Calu3 (cell line): ENCODE measurements around the gene IRX5. TPM values are rescaled to one million over a fixed set of nuclear protein-coding genes. Genes with fewer than 3 reads are reported as not detected.

Experiments
- BruUV-seq: library from RNA; stranded (reverse); fragments of 400-500 nt; replicated peaks from 2 replicates; lab custom pipeline; 2021; lab: Mats Ljungman, UMichigan
- CTCF ChIA-PET: fragments of 300-600 bp; sonication (Branson Sonifier 250); formaldehyde crosslinking; loops from one replicate; lab custom pipeline; 2022; ENCODE audit warnings: antibody characterized with exemption; lab: Charles Lee
- DNase-seq: peaks from one replicate; pipeline ENCODE4 v3.0.0; 2022
- H3K27ac Mint-ChIP-seq: one replicate; pipeline ENCODE4 v1.8.0; 2022; ENCODE audit warnings: mixed read lengths; ENCODE audit not compliant: unreplicated experiment
- H3K27me3 Mint-ChIP-seq: one replicate; pipeline ENCODE4 v1.8.0; 2022; ENCODE audit warnings: mixed read lengths; ENCODE audit not compliant: unreplicated experiment
- H3K36me3 Mint-ChIP-seq: one replicate; pipeline ENCODE4 v1.8.0; 2022; ENCODE audit warnings: mild to moderate bottlenecking, moderate library complexity, mixed read lengths; ENCODE audit not compliant: insufficient read depth, unreplicated experiment
- H3K4me1 Mint-ChIP-seq: one replicate; pipeline ENCODE4 v1.8.0; 2022; ENCODE audit warnings: mild to moderate bottlenecking, low read depth, mixed read lengths; ENCODE audit not compliant: unreplicated experiment
- H3K4me3 Mint-ChIP-seq: one replicate; pipeline ENCODE4 v1.8.0; 2022; ENCODE audit warnings: mild to moderate bottlenecking, low read depth, moderate library complexity, mixed read lengths; ENCODE audit not compliant: unreplicated experiment
- H3K9me3 Mint-ChIP-seq: one replicate; pipeline ENCODE4 v1.8.0; 2022; ENCODE audit warnings: low read depth, mixed read lengths; ENCODE audit not compliant: unreplicated experiment
- intact Hi-C: fragments of 100-400 bp; cut with micrococcal nuclease; formaldehyde crosslinking; loops from one replicate; pipeline ENCODE4 v1.10.0; 2022; ENCODE audit not compliant: unreplicated experiment
- total RNA-seq: library from RNA; stranded (reverse); gene quantifications from 2 replicates; pipeline ENCODE4 v1.2.3, GENCODE V29; 2022
- TF ChIP-seq, protein P1 (sequence below): fragments of 200-600 bp; IDR thresholded peaks from one replicate; pipeline ENCODE4 v1.8.0; 2022; ENCODE audit warnings: antibody characterized with exemption; ENCODE audit not compliant: unreplicated experiment

Gene IRX5
- total RNA-seq, 1 experiment from 2014 or later: 2.5 TPM

DNA sequence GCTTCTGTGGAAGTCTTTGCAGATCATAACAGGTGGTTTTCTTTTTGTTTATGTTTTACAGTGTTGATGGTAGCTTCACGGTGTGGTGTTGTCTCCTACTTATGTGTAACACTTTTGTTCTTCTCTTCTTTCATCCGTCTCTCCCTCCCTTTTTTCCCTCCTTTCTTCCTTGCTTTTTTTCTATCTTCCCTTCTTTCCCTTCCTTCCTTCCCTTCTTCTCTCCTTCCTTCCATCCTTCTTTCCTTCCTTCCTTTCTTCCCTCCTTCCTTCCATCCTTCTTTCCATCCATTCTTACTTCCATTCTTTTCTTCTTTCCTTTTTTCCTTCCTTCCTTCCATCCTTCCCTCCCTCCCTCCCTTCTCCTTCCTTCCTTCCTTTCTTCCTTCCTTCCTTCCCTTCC is 31.4 kb downstream of the IRX5 start:
- no peak overlapping the region for H3K4me3 Mint-ChIP-seq
- no peaks in the 10 kb centered on the region for H3K4me1 Mint-ChIP-seq
- TF ChIP-seq, protein P1, sequence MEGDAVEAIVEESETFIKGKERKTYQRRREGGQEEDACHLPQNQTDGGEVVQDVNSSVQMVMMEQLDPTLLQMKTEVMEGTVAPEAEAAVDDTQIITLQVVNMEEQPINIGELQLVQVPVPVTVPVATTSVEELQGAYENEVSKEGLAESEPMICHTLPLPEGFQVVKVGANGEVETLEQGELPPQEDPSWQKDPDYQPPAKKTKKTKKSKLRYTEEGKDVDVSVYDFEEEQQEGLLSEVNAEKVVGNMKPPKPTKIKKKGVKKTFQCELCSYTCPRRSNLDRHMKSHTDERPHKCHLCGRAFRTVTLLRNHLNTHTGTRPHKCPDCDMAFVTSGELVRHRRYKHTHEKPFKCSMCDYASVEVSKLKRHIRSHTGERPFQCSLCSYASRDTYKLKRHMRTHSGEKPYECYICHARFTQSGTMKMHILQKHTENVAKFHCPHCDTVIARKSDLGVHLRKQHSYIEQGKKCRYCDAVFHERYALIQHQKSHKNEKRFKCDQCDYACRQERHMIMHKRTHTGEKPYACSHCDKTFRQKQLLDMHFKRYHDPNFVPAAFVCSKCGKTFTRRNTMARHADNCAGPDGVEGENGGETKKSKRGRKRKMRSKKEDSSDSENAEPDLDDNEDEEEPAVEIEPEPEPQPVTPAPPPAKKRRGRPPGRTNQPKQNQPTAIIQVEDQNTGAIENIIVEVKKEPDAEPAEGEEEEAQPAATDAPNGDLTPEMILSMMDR: no peak
- intact Hi-C loops: no loop called here
- H3K27me3 Mint-ChIP-seq: peaks cover 53% of the 10 kb centered on the region
- BruUV-seq: no TSS peak
- H3K27ac Mint-ChIP-seq: no peak overlapping the region
- DNase-seq: no peak
- H3K9me3 Mint-ChIP-seq: peaks cover 3% of the 10 kb centered on the region
- CTCF ChIA-PET: no interaction called here
- H3K36me3 Mint-ChIP-seq: no peaks in the 10 kb centered on the region

DNA sequence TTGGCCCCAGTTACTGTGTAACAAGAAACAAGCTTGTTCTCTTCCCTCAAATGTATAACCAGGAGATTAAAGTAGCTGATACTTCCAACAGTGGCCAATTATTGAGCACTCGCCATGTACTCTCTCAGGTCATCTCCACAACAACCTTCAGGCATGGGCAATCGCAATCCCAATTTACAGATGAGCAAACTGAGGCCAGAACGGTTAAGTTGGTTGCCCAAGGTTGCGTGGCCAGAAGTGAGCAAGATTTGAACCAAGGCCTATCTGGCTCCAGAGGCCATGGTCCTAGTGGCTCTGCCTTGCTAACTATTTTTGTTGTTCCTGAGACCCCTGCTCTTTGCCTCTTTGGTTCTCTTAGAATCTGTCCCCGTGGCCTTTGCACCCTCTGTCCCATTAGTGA is 33.6 kb downstream of the IRX5 start:
- no peaks in the 10 kb centered on the region for H3K36me3 Mint-ChIP-seq
- CTCF ChIA-PET: interaction anchor here (1.2 kb wide), 1 partner anchor 18 kb away, joined by 3 read pairs; no protein-coding TSS in a partner anchor
- no peaks in the 10 kb centered on the region for H3K4me1 Mint-ChIP-seq
- DNase-seq: no peak
- H3K4me3 Mint-ChIP-seq: no peak overlapping the region
- TF ChIP-seq, protein P1: no peak
- peaks cover 53% of the 10 kb centered on the region for H3K27me3 Mint-ChIP-seq
- H3K9me3 Mint-ChIP-seq: peaks cover 3% of the 10 kb centered on the region
- no peak overlapping the region for H3K27ac Mint-ChIP-seq
- no TSS peak for BruUV-seq
- intact Hi-C loops: no loop called here

GRCh38 chr16:54965464-54965863 is 34.8 kb downstream of the IRX5 start:
- intact Hi-C loops: no loop called here
- peaks cover 3% of the 10 kb centered on the region for H3K9me3 Mint-ChIP-seq
- no peak overlapping the region for H3K4me3 Mint-ChIP-seq
- BruUV-seq: no TSS peak
- DNase-seq: no peak
- H3K27me3 Mint-ChIP-seq: peaks cover 48% of the 10 kb centered on the region
- CTCF ChIA-PET: no interaction called here
- no peaks in the 10 kb centered on the region for H3K36me3 Mint-ChIP-seq
- TF ChIP-seq, protein P1: no peak
- no peak overlapping the region for H3K27ac Mint-ChIP-seq
- H3K4me1 Mint-ChIP-seq: no peaks in the 10 kb centered on the region

GRCh38 chr16:54968011-54968410 is 37.3 kb downstream of the IRX5 start:
- H3K4me1 Mint-ChIP-seq: no peaks in the 10 kb centered on the region
- H3K36me3 Mint-ChIP-seq: peaks cover 4% of the 10 kb centered on the region
- DNase-seq: no peak
- BruUV-seq: no TSS peak
- no peak overlapping the region for H3K27ac Mint-ChIP-seq
- no peak overlapping the region for H3K4me3 Mint-ChIP-seq
- peaks cover 9% of the 10 kb centered on the region for H3K9me3 Mint-ChIP-seq
- intact Hi-C loops: no loop called here
- peaks cover 42% of the 10 kb centered on the region for H3K27me3 Mint-ChIP-seq
- TF ChIP-seq, protein P1: no peak
- CTCF ChIA-PET: no interaction called here
